IPS DF 4.7 (cell line): ENCODE data around the gene BRPF1.

Experiments
- DNase-seq: peaks from one replicate; pipeline ENCODE4 v3.0.0-alpha.2; 2013; ENCODE audit warnings: low spot score; ENCODE audit errors: extremely low read depth

Gene BRPF1

GRCh38 chr3:9703240-9703639, 28.3 kb upstream of the BRPF1 start:
- no peak for DNase-seq

GRCh38 chr3:9703736-9704346, 27.7 kb upstream of the BRPF1 start, which contains the start of gene CPNE9:
TSS of gene CPNE9 (plus strand) at chr3:9703833. CDS start at chr3:9703997, 164 bp downstream.
- no peak for DNase-seq

- peak; percentile 74 for DNase-seq
Measured at GRCh38 chr3:9704347-9705322, 26.9 kb upstream of the BRPF1 start.

- DNase-seq: no peak
Measured at GRCh38 chr3:9710174-9710739, 21.3 kb upstream of the BRPF1 start.

GRCh38 chr3:9712415-9712814, 19.1 kb upstream of the BRPF1 start:
- DNase-seq: no peak

GRCh38 chr3:9713142-9713541, 18.4 kb upstream of the BRPF1 start:
- no peak for DNase-seq

- no peak for DNase-seq
Measured at GRCh38 chr3:9715136-9715535, 16.4 kb upstream of the BRPF1 start.

GRCh38 chr3:9715764-9716437, 15.6 kb upstream of the BRPF1 start:
- no peak for DNase-seq

GRCh38 chr3:9716801-9717555, 14.6 kb upstream of the BRPF1 start:
- DNase-seq: no peak

GRCh38 chr3:9717563-9717962, 14.0 kb upstream of the BRPF1 start:
- no peak for DNase-seq

- DNase-seq: no peak
Measured at GRCh38 chr3:9718118-9718517, 13.4 kb upstream of the BRPF1 start.

GRCh38 chr3:9721015-9721699, 10.4 kb upstream of the BRPF1 start:
- no peak for DNase-seq

- no peak for DNase-seq
Measured at GRCh38 chr3:9721700-9722060, 9.9 kb upstream of the BRPF1 start.

GRCh38 chr3:9725775-9726515, 5.6 kb upstream of the BRPF1 start:
- DNase-seq: no peak

- DNase-seq: peak; percentile 74
Measured at GRCh38 chr3:9727041-9727595, 4.4 kb upstream of the BRPF1 start.

- no peak for DNase-seq
Measured at GRCh38 chr3:9727743-9728142, 3.8 kb upstream of the BRPF1 start.

GRCh38 chr3:9729419-9729818, 2.1 kb upstream of the BRPF1 start:
- no peak for DNase-seq

- DNase-seq: peak; percentile 38
Measured at GRCh38 chr3:9730657-9731205, 804 bp upstream of the BRPF1 start.

GRCh38 chr3:9732080-9732739, 675 bp downstream of the BRPF1 start:
- DNase-seq: no peak
